ENCODE results near the gene CAPN15.

CAPN15 gene

DNA sequence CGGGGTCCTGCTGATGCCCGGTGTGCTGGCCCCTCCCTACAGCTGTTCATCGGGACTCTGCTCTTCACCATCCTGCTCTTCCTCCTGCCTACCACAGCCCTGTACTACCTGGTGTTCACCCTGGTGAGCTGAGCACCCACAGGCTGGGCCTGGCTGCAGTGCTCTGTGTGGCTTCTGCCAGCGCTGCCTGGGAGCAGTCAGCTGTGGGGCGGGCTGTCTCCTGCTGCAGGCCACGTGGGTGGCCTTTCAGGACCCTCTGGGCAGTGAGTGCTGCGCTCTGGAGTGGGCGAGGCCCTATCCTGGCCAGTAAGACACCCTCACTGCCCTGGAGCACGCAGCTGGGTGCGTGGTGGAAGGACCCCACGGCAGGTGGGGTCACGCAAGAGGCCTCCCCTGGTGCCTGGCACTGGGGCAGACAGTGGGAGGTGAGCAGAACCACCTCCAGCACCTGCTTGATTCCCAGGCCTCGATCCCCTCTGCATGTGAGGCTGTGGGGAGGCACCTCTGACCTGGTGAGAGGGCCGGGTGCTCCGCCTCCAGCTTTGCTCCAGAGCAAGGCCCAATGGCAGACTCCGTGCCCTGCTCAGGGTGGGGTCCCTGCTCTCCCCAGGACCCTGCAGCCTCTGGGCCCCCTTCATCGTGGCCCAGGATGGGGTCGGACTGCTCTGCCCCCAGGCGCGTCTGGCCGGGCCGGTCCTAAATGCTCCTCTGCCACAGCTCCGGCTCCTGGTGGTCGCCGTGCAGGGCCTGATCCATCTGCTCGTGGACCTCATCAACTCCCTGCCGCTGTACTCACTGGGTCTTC lies 52.8 kb downstream of the CAPN15 start:
- ChIA-PET POLR2A (no interaction called here), CTCF (interaction anchor here (0.5 to 3.0 kb wide), 6 partner anchors 16 to 98 kb away, joined by 3 to 12 read pairs (median 4); partner anchors contain the start of gene RHOT2)
- DNase-seq (ENCODE audit: low read depth, low spot score): no peak
- no peak overlapping the region for H3K4me3 ChIP-seq (ENCODE audit: low read depth, low read length)
- TF ChIP-seq, protein P1, sequence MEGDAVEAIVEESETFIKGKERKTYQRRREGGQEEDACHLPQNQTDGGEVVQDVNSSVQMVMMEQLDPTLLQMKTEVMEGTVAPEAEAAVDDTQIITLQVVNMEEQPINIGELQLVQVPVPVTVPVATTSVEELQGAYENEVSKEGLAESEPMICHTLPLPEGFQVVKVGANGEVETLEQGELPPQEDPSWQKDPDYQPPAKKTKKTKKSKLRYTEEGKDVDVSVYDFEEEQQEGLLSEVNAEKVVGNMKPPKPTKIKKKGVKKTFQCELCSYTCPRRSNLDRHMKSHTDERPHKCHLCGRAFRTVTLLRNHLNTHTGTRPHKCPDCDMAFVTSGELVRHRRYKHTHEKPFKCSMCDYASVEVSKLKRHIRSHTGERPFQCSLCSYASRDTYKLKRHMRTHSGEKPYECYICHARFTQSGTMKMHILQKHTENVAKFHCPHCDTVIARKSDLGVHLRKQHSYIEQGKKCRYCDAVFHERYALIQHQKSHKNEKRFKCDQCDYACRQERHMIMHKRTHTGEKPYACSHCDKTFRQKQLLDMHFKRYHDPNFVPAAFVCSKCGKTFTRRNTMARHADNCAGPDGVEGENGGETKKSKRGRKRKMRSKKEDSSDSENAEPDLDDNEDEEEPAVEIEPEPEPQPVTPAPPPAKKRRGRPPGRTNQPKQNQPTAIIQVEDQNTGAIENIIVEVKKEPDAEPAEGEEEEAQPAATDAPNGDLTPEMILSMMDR (IDR thresholded peaks at IDR 0.05; ENCODE audit: insufficient read depth, low read length, missing control alignments): no peak

DNA sequence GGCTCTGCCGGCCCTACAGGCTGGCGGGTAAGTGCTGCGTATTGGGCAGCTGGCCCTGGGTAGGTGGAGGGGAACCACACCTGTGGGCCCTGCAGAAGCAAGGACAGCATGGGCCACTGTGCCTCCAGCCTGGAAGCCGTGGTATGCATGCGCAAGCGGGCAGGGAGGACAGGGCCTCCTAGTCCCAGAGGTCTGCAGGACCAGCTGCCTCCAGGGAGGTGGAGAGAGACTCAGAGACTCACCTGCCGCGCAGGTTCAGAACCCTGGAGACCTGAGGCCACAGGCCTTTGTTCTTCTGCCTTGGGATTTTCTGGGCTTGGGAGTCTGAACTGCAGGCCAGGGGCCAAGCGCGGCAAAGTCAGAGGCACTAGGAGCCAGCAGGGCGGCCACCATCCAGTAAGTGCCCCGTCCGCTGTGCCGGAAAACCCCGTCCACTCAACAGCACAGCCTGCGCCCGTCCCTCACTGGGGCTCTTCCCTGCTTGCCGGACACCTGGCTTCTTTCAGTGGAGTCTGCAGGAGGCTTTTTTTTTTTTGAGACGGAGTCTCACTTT lies 53.5 kb downstream of the CAPN15 start:
- ChIA-PET CTCF (interaction anchor here (2.2 to 3.0 kb wide), 2 partner anchors 79 to 87 kb away, joined by 8 to 12 read pairs; partner anchors contain the start of gene RHOT2), POLR2A (no interaction called here)

DNA sequence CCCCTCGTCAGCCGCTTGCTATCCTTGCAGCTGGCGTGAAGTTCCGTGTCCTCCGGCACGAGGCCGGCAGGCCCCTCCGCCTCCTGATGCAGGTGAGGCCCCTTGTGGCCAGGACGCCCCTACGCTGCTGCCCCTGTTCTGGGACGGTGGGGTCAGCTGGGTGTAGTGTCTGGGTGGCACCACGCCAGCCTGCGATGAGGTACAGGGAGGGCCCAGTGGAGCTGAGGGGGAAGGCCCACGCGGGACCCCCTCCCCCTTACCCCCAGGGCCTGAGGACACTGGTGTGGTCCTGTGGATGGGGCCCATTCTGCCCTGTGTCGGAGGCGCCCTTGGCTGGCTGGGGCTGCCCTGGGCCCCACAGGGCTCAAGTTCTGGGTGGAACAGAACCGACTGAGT lies 54.7 kb downstream of the CAPN15 start:
- H3K4me3 ChIP-seq (ENCODE audit: low read depth, low read length): no peak overlapping the region
- TF ChIP-seq, protein P1 (IDR thresholded peaks at IDR 0.05; ENCODE audit: insufficient read depth, low read length, missing control alignments): no peak
- ChIA-PET POLR2A (no interaction called here), CTCF (interaction anchor here (0.7 to 1.7 kb wide), 2 partner anchors 10 to 86 kb away, joined by 3 to 8 read pairs; partner anchors contain the start of gene RHOT2)
- no peak for DNase-seq (ENCODE audit: low read depth, low spot score)

More for the DNA sequence above, 53.5 kb downstream of the CAPN15 start:
- H3K4me3 ChIP-seq (ENCODE audit: low read depth, low read length): no peak overlapping the region
- DNase-seq (ENCODE audit: low read depth, low spot score): no peak
- TF ChIP-seq, protein P1 (IDR thresholded peaks at IDR 0.05; ENCODE audit: insufficient read depth, low read length, missing control alignments): no peak

DNA sequence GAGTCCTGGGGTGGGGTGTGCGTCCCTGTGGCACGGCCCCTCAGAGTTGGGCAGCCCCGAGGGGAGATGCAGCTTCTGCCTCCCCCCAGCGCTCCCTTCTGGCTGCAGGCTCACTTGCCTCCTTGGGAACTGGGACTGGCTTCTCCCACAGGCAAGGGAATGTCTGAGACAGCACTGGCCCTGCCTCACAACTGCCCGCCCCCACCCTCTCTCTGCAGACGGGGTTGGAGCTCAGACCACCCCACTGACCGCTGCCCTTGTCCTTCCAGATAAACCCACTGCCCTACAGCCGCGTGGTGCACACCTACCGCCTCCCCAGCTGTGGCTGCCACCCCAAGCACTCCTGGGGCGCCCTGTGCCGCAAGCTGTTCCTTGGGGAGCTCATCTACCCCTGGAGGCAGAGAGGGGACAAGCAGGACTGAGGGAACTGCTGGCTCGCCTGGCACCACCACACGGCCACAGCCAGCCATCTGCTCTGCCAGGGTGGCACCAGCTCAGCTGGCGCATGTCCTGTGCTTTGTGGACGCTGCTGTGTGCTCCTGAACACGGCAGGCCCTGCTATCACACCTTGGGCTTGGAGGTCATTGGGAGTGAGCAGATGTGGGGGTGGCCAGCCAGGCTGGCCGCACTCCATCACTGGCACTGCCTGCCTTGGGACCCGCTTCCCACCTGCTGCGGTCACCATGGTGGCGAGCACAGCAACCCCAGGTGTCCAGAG lies 55.3 kb downstream of the CAPN15 start:
- DNase-seq (ENCODE audit: low read depth, low spot score): no peak
- CTCF ChIA-PET: interaction anchor here (0.7 to 1.7 kb wide), 2 partner anchors 11 to 85 kb away, joined by 3 to 8 read pairs; partner anchors contain the start of gene RHOT2
- TF ChIP-seq, protein P1 (IDR thresholded peaks at IDR 0.05; ENCODE audit: insufficient read depth, low read length, missing control alignments): no peak
- no peak overlapping the region for H3K4me3 ChIP-seq (ENCODE audit: low read depth, low read length)
- POLR2A ChIA-PET: no interaction called here

DNA sequence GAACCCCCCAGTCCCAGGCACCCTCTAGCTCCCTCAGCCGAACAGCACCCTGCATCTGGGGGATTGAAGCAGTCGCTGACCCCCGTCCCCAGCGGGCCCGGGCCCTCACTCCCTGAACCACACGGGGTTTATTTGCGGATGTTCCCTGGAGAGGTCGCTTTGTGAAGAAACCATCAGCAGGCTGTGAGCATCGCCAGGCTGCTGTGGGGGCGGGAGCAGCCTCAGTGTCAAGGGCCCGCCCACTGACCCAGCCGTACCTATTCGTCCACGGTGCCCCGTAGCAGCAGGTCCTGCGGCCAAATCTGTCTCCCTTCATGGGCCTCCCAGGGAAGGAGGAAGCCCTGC lies 55.9 kb downstream of the CAPN15 start:
- ChIA-PET CTCF (no interaction called here), POLR2A (interaction anchor here (0.6 kb wide), 2 partner anchors 86 to 177 kb away, joined by 5 to 6 read pairs; no protein-coding TSS in a partner anchor)
- no peak overlapping the region for H3K4me3 ChIP-seq (ENCODE audit: low read depth, low read length)
- TF ChIP-seq, protein P1 (IDR thresholded peaks at IDR 0.05; ENCODE audit: insufficient read depth, low read length, missing control alignments): no peak
- no peak for DNase-seq (ENCODE audit: low read depth, low spot score)
